ENCODE data around the gene SLC25A19.
"Not testable (repeated sequence)": the region's sequence is repeated elsewhere in the genome, so short reads cannot be mapped to it uniquely, and the experiment has no call there.

SLC25A19 gene

GRCh38 chr17:75255954-75256698, 33.1 kb downstream of the SLC25A19 start:
- not testable (repeated sequence) for H3K9me3 ChIP-seq (ENCODE audit: low read length); H3K4me3 ChIP-seq (ENCODE audit: low read length); H3K27me3 ChIP-seq (ENCODE audit: insufficient read depth, low read length)

DNA sequence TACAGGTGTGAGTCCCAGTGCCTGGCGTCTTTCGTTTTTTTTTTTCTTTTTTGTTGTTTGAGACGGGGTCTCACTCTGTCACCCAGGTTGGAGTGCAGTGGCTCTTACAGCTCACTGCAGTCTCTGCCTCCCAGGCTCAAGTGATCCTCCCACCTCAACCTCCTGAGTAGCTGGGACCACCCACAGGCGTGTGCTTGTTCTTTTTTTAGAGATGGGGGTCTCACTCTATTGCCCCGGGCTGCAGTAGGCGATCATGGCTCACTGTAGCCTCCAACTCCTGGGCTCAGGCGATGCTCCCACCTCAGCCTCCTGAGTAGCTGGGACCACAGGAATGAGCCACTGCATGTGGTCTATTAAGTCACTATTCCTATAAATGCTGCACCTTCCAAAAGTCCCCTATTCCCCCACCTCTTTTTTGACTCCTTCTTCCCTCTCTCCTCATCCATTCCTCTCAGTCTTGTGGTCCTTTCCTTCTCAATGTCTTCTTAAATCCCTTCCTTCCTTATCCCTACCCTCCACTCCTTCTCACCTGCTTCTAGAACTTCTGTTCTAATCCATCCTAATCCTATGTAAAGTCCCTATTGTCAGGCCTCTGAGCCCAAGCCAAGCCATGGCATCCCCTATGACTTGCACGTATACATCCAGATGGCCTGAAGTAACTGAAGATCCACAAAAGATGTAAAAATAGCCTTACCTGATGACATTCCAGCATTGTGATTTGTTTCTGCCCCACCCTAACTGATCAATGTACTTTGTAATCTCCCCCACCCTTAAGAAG, 37.0 kb downstream of the SLC25A19 start:
- Histone ChIP-seq H3K9me3 (ENCODE audit: low read length) (no peaks in the 10 kb centered on the region), H3K36me3 (ENCODE audit: insufficient read depth, low read length) (no peaks in the 10 kb centered on the region), H3K4me3 (ENCODE audit: low read length) (no peak overlapping the region), H3K27me3 (ENCODE audit: insufficient read depth, low read length) (no peaks in the 10 kb centered on the region), H3K4me1 (ENCODE audit: insufficient read depth, low read length) (no peaks in the 10 kb centered on the region), H2AFZ (ENCODE audit: low read depth, low read length) (no peak overlapping the region)

More at GRCh38 chr17:75255954-75256698, 33.1 kb downstream of the SLC25A19 start:
- not testable (repeated sequence) for H3K36me3 ChIP-seq (ENCODE audit: insufficient read depth, low read length); H2AFZ ChIP-seq (ENCODE audit: low read depth, low read length)
- H3K4me1 ChIP-seq (ENCODE audit: insufficient read depth, low read length), result peaks cover 15% of the 10 kb centered on the region

- Histone ChIP-seq H3K9me3 (ENCODE audit: low read length) (no peaks in the 10 kb centered on the region), H3K4me3 (ENCODE audit: low read length) (no peak overlapping the region), H2AFZ (ENCODE audit: low read depth, low read length) (no peak overlapping the region), H3K36me3 (ENCODE audit: insufficient read depth, low read length) (peaks cover 16% of the 10 kb centered on the region), H3K4me1 (ENCODE audit: insufficient read depth, low read length) (no peaks in the 10 kb centered on the region), H3K27me3 (ENCODE audit: insufficient read depth, low read length) (no peaks in the 10 kb centered on the region)
Measured at GRCh38 chr17:75250009-75250471, 39.2 kb downstream of the SLC25A19 start.

DNA sequence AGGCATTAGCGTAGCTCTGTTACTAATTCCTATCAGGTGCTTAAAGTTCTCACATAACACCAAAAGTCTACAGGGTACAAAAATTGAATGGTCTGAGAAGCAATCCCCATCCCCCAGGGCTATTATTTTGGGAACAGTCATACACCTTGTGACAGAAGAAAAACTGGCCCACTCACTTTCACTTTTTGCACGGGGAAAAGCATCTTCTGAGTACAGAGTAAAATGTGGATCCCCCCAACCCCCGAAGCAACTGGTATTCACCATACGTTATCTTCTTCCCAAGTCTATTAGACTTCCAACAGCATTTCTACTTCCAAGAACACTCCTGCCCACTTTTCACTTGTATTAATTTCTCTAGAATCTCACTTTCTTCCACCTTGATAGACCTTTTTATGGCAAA, 39.7 kb downstream of the SLC25A19 start:
- Histone ChIP-seq H3K27me3 (ENCODE audit: insufficient read depth, low read length) (no peaks in the 10 kb centered on the region), H3K4me3 (ENCODE audit: low read length) (no peak overlapping the region), H3K36me3 (ENCODE audit: insufficient read depth, low read length) (peaks cover 18% of the 10 kb centered on the region), H3K4me1 (ENCODE audit: insufficient read depth, low read length) (no peaks in the 10 kb centered on the region), H3K9me3 (ENCODE audit: low read length) (no peaks in the 10 kb centered on the region), H2AFZ (ENCODE audit: low read depth, low read length) (no peak overlapping the region)

DNA sequence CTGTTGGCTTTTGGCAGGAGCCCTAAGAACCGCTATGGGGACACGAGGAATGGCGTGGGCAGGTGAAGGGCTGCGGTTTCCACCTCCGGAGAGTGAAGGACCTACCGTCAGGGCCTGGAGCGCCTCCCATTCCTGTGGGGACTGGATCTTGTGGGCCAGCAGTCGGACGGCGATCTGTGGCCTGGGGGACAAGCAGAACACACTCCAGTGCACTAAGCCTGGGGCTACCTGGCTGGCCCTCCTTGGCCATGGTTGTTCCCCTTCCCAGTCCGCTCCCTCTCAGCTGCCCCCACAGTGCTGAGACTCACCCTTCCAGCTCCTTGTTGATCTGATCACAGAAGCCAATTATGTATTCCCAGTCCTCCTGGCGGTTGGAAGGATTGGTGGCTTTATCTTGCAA, 42.8 kb downstream of the SLC25A19 start:
- no peak overlapping the region for H2AFZ ChIP-seq (ENCODE audit: low read depth, low read length)
- H3K36me3 ChIP-seq (ENCODE audit: insufficient read depth, low read length), result peaks cover 47% of the 10 kb centered on the region
- H3K4me3 ChIP-seq (ENCODE audit: low read length), result no peak overlapping the region
- no peaks in the 10 kb centered on the region for H3K27me3 ChIP-seq (ENCODE audit: insufficient read depth, low read length)
- no peaks in the 10 kb centered on the region for H3K4me1 ChIP-seq (ENCODE audit: insufficient read depth, low read length)
- no peaks in the 10 kb centered on the region for H3K9me3 ChIP-seq (ENCODE audit: low read length)

DNA sequence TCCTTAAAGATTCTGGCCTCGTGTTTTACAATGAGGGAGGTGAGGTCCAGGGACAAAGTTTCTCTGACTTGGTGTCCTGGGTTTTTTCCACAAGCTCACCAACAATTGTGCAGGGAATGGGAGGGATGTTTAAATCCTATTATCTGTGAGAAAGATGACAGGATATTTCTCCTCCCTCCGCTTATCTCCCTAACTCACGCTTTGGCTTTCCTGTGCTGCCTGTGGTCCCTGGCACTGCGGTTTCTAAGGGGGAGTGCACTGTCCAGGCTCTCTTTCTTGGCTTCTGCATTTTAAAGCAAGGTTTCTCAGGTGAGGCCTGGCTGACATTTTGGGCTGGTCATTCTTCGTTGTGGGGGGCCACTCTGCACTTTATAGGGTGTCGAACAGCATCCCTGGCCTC, 44.2 kb downstream of the SLC25A19 start:
- Histone ChIP-seq H2AFZ (ENCODE audit: low read depth, low read length) (no peak overlapping the region), H3K36me3 (ENCODE audit: insufficient read depth, low read length) (peaks cover 57% of the 10 kb centered on the region), H3K4me3 (ENCODE audit: low read length) (no peak overlapping the region), H3K27me3 (ENCODE audit: insufficient read depth, low read length) (no peaks in the 10 kb centered on the region), H3K4me1 (ENCODE audit: insufficient read depth, low read length) (no peaks in the 10 kb centered on the region), H3K9me3 (ENCODE audit: low read length) (no peaks in the 10 kb centered on the region)

DNA sequence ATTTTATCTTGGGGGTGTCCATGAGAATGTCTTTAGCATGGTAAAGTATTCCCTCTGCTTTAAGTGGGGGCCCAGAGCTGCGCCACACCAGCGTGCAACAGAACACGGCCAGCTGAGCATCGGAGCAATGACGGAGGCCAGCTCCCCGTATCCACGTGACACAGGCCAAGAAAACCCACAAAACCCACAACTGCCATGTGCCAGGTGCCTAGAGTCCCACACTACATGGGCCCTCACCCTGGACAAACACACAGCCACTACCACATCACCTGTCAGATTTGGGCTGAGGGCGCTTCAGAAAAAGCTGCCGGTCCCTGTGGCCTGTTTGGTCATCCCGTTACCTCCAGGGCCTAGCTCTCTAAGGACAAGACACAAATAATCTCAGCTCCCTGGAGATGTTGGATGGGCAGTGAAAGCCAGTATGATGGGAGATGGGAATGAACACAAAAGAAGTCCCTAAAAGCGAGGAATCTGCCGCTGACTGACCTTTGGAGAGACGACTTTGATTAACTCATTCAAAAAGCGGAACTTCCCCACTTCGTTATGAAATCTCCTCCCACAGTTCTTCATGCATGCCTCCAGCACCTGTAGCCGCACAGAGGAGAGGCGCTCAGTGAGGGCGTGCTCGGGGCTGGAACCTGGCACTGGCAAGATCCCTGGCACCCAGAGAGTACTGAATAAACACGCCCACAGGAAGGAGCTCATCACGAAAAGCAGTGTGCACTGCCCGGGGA, 44.9 kb downstream of the SLC25A19 start:
- Histone ChIP-seq H3K9me3 (ENCODE audit: low read length) (no peaks in the 10 kb centered on the region), H3K27me3 (ENCODE audit: insufficient read depth, low read length) (no peaks in the 10 kb centered on the region), H3K4me3 (ENCODE audit: low read length) (no peak overlapping the region), H3K36me3 (ENCODE audit: insufficient read depth, low read length) (peaks cover 57% of the 10 kb centered on the region), H2AFZ (ENCODE audit: low read depth, low read length) (no peak overlapping the region), H3K4me1 (ENCODE audit: insufficient read depth, low read length) (no peaks in the 10 kb centered on the region)

DNA sequence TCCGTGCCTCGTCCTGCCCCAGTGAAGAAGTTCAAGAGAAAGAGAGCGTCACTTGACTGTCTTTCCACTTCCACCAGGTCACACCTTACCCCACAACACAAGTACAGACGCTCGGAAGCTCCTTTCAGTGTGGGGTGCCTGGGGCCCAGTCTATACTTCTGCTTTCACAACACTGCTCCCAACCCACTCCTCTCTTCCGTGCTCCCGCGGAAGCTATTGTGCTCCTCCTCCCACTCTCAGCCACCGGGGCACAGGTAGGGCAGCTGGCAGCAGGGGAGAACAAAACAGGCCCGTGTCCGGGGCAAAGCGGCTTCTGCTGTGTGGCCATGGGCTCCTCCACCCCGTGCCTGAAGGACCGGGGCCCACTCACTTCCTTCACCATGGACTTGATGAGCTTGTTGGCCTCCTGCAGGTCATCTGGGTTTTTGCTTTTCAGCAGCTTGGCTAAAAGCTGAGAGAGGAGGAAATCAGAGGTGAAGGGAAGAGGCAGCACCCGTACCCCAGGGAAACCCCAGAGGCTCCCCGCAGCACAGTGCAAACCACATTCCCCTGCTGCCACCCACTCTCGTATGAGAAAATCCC, 46.7 kb downstream of the SLC25A19 start:
- Histone ChIP-seq H3K4me1 (ENCODE audit: insufficient read depth, low read length) (no peaks in the 10 kb centered on the region), H3K4me3 (ENCODE audit: low read length) (no peak overlapping the region), H3K27me3 (ENCODE audit: insufficient read depth, low read length) (no peaks in the 10 kb centered on the region), H3K9me3 (ENCODE audit: low read length) (no peaks in the 10 kb centered on the region), H2AFZ (ENCODE audit: low read depth, low read length) (no peak overlapping the region), H3K36me3 (ENCODE audit: insufficient read depth, low read length) (peaks cover 73% of the 10 kb centered on the region)

GRCh38 chr17:75241996-75242460, 47.2 kb downstream of the SLC25A19 start:
- Histone ChIP-seq H3K36me3 (ENCODE audit: insufficient read depth, low read length) (peaks cover 78% of the 10 kb centered on the region), H3K27me3 (ENCODE audit: insufficient read depth, low read length) (no peaks in the 10 kb centered on the region), H3K9me3 (ENCODE audit: low read length) (no peaks in the 10 kb centered on the region), H2AFZ (ENCODE audit: low read depth, low read length) (no peak overlapping the region), H3K4me3 (ENCODE audit: low read length) (no peak overlapping the region), H3K4me1 (ENCODE audit: insufficient read depth, low read length) (no peaks in the 10 kb centered on the region)

DNA sequence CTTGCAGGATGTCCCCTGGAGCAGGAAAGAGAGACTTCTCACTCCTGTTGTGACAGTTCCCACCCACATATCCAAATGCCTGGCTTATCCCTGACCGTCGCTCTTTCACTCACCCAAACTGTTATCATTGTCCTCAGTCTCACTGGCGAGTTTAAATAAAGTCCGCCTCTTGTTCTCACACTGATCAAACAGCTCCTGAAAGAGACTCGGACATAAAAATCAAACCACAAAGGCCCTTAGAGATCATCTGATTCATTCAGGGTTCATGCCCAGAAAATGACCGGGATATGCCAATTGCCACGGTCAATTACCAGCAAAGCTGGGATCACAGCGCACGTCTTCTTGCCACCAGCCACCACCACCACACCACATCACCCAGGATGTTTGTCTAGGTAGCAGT, 47.7 kb downstream of the SLC25A19 start:
- Histone ChIP-seq H3K4me3 (ENCODE audit: low read length) (no peak overlapping the region), H3K4me1 (ENCODE audit: insufficient read depth, low read length) (no peaks in the 10 kb centered on the region), H2AFZ (ENCODE audit: low read depth, low read length) (no peak overlapping the region), H3K27me3 (ENCODE audit: insufficient read depth, low read length) (no peaks in the 10 kb centered on the region), H3K36me3 (ENCODE audit: insufficient read depth, low read length) (peaks cover 81% of the 10 kb centered on the region), H3K9me3 (ENCODE audit: low read length) (no peaks in the 10 kb centered on the region)

GRCh38 chr17:75241143-75241430, 48.1 kb downstream of the SLC25A19 start:
- no peak overlapping the region for H2AFZ ChIP-seq (ENCODE audit: low read depth, low read length)
- no peaks in the 10 kb centered on the region for H3K27me3 ChIP-seq (ENCODE audit: insufficient read depth, low read length)
- H3K36me3 ChIP-seq (ENCODE audit: insufficient read depth, low read length), result peaks cover 81% of the 10 kb centered on the region
- H3K4me3 ChIP-seq (ENCODE audit: low read length), result no peak overlapping the region
- no peaks in the 10 kb centered on the region for H3K9me3 ChIP-seq (ENCODE audit: low read length)
- no peaks in the 10 kb centered on the region for H3K4me1 ChIP-seq (ENCODE audit: insufficient read depth, low read length)

GRCh38 chr17:75240394-75241142, 48.7 kb downstream of the SLC25A19 start:
- no peaks in the 10 kb centered on the region for H3K4me1 ChIP-seq (ENCODE audit: insufficient read depth, low read length)
- H3K4me3 ChIP-seq (ENCODE audit: low read length), result no peak overlapping the region
- peaks cover 79% of the 10 kb centered on the region for H3K36me3 ChIP-seq (ENCODE audit: insufficient read depth, low read length)
- H3K9me3 ChIP-seq (ENCODE audit: low read length), result no peaks in the 10 kb centered on the region
- H2AFZ ChIP-seq (ENCODE audit: low read depth, low read length), result no peak overlapping the region
- no peaks in the 10 kb centered on the region for H3K27me3 ChIP-seq (ENCODE audit: insufficient read depth, low read length)
